Activated CD4-positive, alpha-beta T cell treated with anti-CD3 and anti-CD28 coated beads, Interleukin-2, amount 50 U/mL, for 4 hours (primary cell): ENCODE data around the gene CCND1.

Source experiments
- DNase-seq, 2 experiments: peaks; one replicate each; pipeline ENCODE4 v3.0.0-alpha.2; 2020

CCND1 gene

GRCh38 chr11:69654660-69655478 is 13.9 kb downstream of the CCND1 start:
- no peak for DNase-seq

DNA sequence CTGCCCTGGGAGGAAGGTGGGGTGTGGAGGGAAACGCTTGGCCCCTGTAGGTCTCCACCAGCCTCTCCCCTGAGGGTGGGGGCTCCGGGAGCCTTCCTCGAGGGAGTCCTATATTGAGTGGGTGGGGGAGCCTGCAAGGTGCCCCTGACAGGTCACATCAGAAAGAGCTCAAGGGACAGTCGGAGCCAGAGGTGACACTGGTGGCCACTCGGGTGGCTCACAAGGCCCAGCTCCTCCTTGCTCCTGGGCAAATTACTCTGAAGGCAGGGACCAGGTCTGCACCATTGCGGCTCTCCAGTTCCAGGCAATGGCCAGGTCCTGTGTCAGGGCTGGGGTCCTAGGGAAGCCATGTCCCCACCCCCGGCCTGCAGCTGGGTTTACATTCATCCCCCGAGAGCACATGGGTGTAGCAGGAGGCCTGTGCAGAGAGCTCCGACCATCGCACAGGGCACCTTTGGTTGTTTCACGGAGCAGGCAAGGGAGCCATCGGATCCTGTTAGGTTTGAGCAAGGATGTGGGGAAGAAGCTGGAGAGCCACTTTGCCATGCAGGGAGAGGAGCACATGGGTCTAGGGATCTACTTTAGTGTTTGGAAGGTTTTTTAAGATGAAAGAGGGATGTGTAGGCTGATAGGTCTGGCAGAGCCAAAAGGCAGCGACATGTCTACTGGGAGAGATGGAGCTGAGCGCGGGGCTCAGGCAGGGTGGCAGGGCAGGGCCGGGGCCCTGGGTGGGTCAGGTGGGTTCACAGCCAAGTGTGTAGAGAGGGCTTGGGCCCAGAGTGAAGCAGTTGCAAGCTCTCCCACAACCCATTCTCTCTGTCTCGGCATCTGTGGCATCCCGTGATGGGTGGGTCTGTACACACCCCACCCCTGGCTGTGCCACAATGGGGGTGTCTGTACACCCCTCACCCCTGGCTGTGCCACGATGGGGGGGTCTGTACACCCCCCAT is 14.8 kb downstream of the CCND1 start:
- DNase-seq, result no peak

DNA sequence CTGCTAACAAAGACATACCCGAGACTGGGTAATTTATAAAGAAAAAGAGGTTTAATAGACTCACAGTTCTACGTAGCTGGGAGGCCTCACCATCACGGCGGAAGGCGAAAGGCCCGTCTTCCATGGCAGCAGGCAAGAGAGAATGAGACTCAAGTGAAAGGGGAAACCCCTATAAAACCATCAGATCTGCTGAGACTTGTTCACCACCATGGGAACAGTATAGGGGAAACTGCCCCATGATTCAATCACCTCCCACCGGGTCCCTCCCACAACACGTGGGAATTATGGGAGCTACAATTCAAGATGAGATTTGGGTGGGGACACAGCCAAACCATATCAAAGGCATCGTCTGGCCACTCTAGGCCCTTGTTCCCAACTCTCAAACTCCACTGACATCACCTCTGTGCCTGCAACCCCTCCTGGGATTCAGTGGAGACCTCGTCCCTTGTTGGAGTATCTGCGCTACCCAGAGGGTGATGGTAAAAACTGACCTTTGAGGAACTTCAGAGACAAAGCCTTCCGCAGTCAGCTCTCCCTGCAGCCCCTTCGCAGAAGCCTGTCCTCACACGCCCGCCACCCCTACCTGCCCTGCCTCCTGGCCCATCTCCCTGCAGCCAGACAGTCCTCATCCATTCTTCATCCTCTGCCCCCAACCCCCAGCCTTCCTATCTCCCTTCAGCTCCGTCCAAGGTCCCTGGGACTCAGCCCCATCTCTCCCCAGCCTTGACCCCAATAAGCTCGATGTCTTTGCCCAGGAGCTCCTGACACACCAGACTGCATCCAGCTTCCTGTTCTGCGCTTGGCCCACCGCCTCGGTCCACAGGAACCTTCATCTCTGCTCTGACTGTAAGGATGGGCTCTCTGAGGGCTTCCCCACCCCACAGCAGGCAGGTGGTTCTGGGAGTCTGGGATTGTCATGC is 15.8 kb downstream of the CCND1 start:
- DNase-seq, result no peak

GRCh38 chr11:69657456-69657910 is 16.5 kb downstream of the CCND1 start:
- DNase-seq, result no peak

GRCh38 chr11:69657911-69658625 is 17.1 kb downstream of the CCND1 start:
- no peak for DNase-seq

GRCh38 chr11:69658626-69659450 is 17.9 kb downstream of the CCND1 start:
- no peak for DNase-seq

- no peak for DNase-seq
Measured at GRCh38 chr11:69659591-69659990, 18.6 kb downstream of the CCND1 start.

DNA sequence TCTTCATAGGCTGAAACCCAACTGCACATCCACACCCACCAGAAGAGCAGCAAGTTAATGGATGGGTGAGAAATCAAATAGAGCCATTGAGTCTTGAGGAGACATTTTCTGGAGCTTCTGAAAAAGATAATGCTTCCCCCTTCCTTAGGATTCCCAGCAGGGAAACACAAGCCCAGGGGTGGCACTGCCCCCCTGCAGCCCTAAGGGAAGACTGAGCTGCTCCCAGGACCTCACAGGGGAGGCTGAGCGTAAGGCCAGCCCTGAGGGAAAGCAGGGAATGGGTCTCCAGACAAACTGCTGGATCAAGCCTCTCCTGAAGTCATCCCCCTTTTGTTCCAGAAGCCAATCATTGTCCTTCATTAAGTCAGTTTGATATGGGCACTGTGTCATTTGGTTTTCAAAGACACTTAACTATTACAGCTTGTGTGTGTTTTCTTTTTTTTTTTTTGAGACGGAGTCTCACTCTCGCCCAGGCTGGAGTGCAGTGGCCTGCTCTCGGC is 19.1 kb downstream of the CCND1 start:
- no peak for DNase-seq

DNA sequence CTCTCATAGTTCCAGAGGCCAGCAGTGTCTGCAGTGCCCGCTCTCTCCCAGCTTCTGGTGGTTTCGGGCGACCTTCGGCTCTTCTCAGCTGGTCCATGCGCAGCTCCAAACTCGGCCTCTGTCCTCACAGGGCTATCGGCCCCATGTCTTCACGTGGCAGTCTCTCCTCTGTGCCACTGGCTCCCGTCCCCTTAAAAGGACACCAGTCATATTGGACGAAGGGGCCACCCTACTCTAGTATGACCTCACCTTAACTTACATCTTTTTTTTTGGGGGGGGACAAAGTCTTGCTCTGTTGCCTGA is 20.4 kb downstream of the CCND1 start:
- DNase-seq, result no peak

GRCh38 chr11:69662021-69662698 is 21.2 kb downstream of the CCND1 start:
- no peak for DNase-seq

DNA sequence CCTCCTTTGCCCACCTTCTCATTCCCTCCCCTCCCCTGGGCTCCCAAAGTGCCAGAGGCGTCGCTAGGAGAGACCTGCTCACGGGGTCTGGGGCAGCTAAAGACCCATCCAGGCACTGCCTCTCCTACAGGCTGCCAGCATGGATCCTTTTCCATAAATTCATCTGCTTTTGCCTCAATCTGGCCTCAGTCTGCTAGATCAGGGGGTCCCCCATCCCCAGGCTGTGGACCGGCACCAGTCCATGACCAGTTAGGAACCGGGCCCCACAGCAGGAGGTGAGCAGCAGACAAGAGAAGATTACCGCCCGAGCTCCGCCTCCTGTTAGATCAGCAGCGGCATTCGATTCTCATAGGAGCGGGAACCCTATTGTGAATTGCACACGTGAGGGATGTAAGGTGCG is 21.9 kb downstream of the CCND1 start:
- no peak for DNase-seq

DNA sequence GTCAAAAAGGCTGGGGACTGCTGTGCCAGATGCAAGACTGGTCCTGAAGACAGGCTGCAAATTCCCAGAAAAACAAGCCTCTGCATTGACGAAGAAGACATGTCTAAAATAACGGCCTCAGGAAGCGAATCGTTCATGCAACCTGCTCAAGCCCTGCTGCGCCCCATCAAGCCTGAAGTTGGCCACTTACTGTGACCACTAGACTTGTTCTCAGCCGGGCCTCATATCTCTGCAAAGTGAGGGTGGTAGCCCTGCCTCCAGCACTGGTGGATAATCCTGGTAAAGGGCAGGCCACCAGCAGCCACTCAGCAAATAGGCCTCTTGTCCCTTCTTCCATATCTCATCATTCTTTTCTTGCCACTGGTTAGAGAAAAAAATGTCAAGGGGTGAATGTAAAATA is 22.4 kb downstream of the CCND1 start:
- DNase-seq, result no peak

- no peak for DNase-seq
Measured at GRCh38 chr11:69664103-69664775, 23.3 kb downstream of the CCND1 start.

GRCh38 chr11:69664901-69665300 is 23.9 kb downstream of the CCND1 start:
- DNase-seq, result no peak

GRCh38 chr11:69665669-69666068 is 24.7 kb downstream of the CCND1 start:
- DNase-seq, result no peak

DNA sequence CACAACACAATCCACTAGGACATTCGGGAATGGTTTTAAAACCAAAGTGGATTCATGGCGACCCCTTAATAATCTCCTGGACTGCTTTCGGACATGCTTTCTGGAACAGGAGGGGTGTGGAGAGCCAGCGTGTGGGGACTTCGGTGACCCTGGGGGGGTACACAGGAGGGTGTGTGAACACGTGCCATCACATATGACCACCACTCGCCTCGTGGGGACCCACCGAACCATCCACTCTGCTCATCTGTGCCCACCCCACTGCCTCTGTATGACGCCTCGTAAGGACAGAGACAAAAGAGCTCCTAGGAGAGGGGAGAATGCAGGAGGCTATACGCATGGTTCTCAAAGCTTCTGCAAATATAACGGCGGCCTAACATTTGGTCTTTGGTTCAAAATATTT is 25.3 kb downstream of the CCND1 start:
- DNase-seq, result no peak

GRCh38 chr11:69666752-69667536 is 26.0 kb downstream of the CCND1 start:
- no peak for DNase-seq

DNA sequence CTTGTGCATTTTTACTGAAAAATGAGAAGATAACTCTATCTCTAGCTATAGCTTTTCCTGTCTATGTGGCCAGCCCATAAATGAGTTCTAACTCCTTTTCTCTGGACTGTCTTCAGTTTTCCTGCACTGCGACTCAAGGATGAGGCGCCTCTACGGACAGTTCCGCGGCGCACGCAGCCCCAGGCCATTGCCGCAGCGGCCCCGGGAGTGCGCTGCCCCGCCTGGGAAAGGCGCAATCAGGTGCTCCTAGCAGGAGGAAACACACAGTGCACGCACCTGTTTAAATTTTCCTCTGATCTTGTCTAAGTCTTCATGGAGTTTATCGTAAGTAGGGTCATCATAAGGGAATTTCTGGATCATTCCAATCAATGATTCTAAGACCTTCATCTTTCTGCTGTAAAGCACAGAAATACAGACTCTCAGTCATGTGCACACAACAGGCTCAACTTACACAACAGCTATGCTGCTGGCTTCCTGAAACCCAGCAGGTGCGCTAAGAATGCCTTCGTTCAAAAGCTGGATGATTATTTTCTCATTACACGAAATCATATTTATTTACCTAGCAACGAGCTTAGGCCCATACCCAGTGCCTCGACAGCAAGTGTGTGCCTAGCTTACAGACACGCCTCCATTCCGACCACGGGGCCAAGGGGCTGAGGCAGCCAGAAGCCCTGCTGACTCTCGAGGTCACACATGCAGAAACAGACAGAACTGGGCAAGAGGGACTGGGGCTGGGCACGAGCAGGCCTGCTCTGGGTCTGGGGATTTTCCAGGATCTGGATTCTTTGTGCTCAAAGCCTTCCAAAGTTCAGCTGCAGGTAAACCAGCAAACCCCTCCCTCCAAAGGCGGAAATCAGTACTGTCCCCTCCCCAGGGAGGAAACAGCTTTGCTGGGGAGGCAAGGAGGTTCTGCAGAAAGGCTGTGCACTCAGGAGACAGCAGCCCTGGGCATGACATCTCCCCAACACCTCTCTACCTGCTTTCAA is 27.0 kb downstream of the CCND1 start:
- DNase-seq, result no peak
